ENCODE data around the gene MINDY4.

DNA sequence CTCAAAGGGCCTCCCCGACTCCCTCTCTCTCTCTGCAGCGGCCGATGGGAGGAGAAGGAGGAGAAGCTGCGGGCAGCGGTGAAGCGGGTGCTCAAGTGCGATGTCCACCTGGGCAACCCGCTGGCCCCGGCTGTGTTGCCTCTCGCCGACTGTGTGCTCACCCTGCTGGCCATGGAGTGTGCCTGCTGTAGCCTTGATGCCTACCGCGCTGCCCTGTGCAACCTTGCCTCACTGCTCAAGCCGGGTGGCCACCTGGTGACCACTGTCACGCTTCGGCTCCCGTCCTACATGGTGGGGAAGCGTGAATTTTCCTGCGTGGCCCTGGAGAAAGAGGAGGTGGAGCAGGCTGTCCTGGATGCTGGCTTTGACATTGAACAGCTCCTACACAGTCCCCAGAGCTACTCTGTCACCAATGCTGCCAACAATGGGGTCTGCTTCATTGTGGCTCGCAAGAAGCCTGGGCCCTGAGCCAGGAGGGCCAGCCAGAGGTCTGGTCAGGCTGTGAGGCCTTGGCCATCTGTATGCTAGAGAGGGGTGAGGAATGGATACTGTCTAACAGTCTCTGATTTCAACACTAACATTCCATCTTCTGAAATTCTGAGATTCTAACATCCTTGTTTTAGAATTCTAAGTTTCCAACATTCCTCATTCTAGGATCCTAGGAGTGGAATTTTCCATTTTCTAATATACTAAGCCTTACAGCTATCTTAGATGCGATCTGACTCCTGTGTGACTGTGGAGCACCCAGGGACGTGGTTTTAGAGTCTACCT, 15.6 kb upstream of the MINDY4 start:
- TF ChIP-seq LARP7 (IDR thresholded peaks at IDR 0.05): no peak
- TF ChIP-seq, protein P1, sequence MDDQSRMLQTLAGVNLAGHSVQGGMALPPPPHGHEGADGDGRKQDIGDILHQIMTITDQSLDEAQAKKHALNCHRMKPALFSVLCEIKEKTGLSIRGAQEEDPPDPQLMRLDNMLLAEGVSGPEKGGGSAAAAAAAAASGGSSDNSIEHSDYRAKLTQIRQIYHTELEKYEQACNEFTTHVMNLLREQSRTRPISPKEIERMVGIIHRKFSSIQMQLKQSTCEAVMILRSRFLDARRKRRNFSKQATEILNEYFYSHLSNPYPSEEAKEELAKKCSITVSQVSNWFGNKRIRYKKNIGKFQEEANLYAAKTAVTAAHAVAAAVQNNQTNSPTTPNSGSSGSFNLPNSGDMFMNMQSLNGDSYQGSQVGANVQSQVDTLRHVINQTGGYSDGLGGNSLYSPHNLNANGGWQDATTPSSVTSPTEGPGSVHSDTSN (IDR thresholded peaks at IDR 0.05; ENCODE audit: insufficient replicate concordance, low read depth, low read length): no peak
- no peak for TF ChIP-seq FOXM1 (IDR thresholded peaks at IDR 0.05; ENCODE audit: low read depth, low read length)
- TF ChIP-seq CREB1 (IDR thresholded peaks at IDR 0.05; ENCODE audit: low read depth): no peak
- TF ChIP-seq POLR2AphosphoS5 (IDR thresholded peaks at IDR 0.05; ENCODE audit: low read length): no peak
- no peak for TF ChIP-seq NR2C2 (IDR thresholded peaks at IDR 0.05; ENCODE audit: borderline replicate concordance, control insufficient read depth, insufficient read length, low read depth)
- TF ChIP-seq KLF5 (IDR thresholded peaks at IDR 0.05; ENCODE audit: partially characterized antibody): no peak
